Caco-2 (cell line): ENCODE data around the gene TTC27. TPM values are rescaled to one million over a fixed set of nuclear protein-coding genes. Genes with fewer than 3 reads are reported as not detected.

Source experiments
- BruUV-seq: library from RNA; stranded (reverse); fragments of 400-500 nt; replicated peaks from 2 replicates; lab custom pipeline; 2021; lab: Mats Ljungman, UMichigan
- CTCF ChIA-PET: fragments of 300-600 bp; sonication (Branson Sonifier 250); formaldehyde crosslinking; loops from one replicate; lab custom pipeline; 2022; ENCODE audit warnings: antibody characterized with exemption; lab: Charles Lee
- POLR2A ChIA-PET: fragments of 300-600 bp; sonication (Branson Sonifier 250); formaldehyde crosslinking; loops from one replicate; lab custom pipeline; 2022; ENCODE audit warnings: antibody characterized with exemption; lab: Charles Lee
- DNase-seq, 2 experiments: peaks; one replicate each; pipeline versions ENCODE4 v3.0.0 to v3.0.0-alpha.2; 2020 to 2022
- H3K27me3 ChIP-seq: replicated peaks from 2 replicates; pipeline ENCODE4 v1.6.0; 2011; ENCODE audit warnings: low read length; ENCODE audit not compliant: control insufficient read depth, insufficient read depth
- H3K36me3 ChIP-seq: 2 replicates; pipeline ENCODE4 v1.5.1; 2011; ENCODE audit warnings: low read length; ENCODE audit not compliant: control insufficient read depth, insufficient read depth
- H3K4me1 ChIP-seq: fragments of 250-450 bp; sonication (Bioruptor Pico); 2 replicates; pipeline ENCODE4 v1.5.1; 2020; ENCODE audit warnings: mild to moderate bottlenecking
- H3K4me3 ChIP-seq: 2 replicates; pipeline ENCODE4 v1.5.1; 2011; ENCODE audit warnings: low read depth, mild to moderate bottlenecking, control low read depth, low read length
- H3K9me3 ChIP-seq: fragments of 250-450 bp; sonication (Bioruptor Pico); 2 replicates; pipeline ENCODE4 v1.5.1; 2020; ENCODE audit warnings: mild to moderate bottlenecking, moderate library complexity
- H3K27ac Mint-ChIP-seq: one replicate; pipeline ENCODE4 v1.8.0; 2022; ENCODE audit warnings: mixed read lengths; ENCODE audit not compliant: unreplicated experiment
- H3K27me3 Mint-ChIP-seq: one replicate; pipeline ENCODE4 v1.8.0; 2022; ENCODE audit warnings: mixed read lengths; ENCODE audit not compliant: insufficient read depth, unreplicated experiment
- H3K36me3 Mint-ChIP-seq: one replicate; pipeline ENCODE4 v1.8.0; 2022; ENCODE audit warnings: mild to moderate bottlenecking, mixed read lengths; ENCODE audit not compliant: insufficient read depth, unreplicated experiment
- H3K4me1 Mint-ChIP-seq: one replicate; pipeline ENCODE4 v1.8.0; 2022; ENCODE audit warnings: low read depth, mixed read lengths; ENCODE audit not compliant: unreplicated experiment
- H3K4me3 Mint-ChIP-seq: one replicate; pipeline ENCODE4 v1.8.0; 2022; ENCODE audit warnings: mild to moderate bottlenecking, moderate library complexity, mixed read lengths; ENCODE audit not compliant: unreplicated experiment
- H3K9me3 Mint-ChIP-seq: one replicate; pipeline ENCODE4 v1.8.0; 2022; ENCODE audit warnings: mixed read lengths; ENCODE audit not compliant: unreplicated experiment
- intact Hi-C: fragments of 100-400 bp; cut with micrococcal nuclease; formaldehyde crosslinking; loops from one replicate; pipeline ENCODE4 v1.10.0; 2022; ENCODE audit not compliant: unreplicated experiment
- total RNA-seq: library from RNA; stranded (reverse); gene quantifications from 2 replicates; pipeline ENCODE4 v1.2.3, GENCODE V29; 2022
- TF ChIP-seq, protein P1 (sequence below), 2 experiments: fragments of 200-600 bp in 1 of 2; IDR thresholded peaks; 1 replicate in 1 of 2; 2 replicates in 1 of 2; pipeline versions ENCODE4 v1.5.1 to v1.8.0; 2011 to 2022; ENCODE audit warnings: antibody characterized with exemption in 1 of 2, control low read depth in 1 of 2, inconsistent platforms in 1 of 2, low read depth in 1 of 2, low read length in 1 of 2, mild to moderate bottlenecking in 1 of 2, moderate library complexity in 1 of 2; ENCODE audit not compliant: insufficient read depth in 1 of 2, severe bottlenecking in 1 of 2, unreplicated experiment in 1 of 2

Gene TTC27
- total RNA-seq, 1 experiment from 2014 or later: 20.6 TPM

DNA sequence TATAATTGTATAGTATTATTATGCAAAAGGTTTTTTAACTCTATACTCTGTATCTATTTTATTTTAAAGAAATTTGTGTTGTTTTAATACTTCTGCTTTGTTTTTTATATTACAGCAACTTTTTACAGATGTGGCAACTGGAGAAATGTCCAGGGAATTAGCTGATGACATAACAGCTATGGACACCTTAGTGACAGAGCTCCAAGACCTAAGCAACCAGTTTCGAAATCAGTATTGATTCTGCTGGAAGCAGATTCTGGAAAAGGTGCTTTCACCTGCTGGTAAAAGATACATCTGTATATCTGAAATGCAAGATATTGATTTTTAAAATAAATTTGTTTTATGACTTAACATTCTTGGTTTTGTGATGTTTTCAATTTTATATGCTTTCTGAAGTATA is 192.9 kb downstream of the TTC27 start:
- Histone ChIP-seq H3K27me3 (no peaks in the 10 kb centered on the region), H3K4me3 (no peak overlapping the region), H3K4me1 (no peaks in the 10 kb centered on the region), H3K9me3 (no peaks in the 10 kb centered on the region), H3K36me3 (no peaks in the 10 kb centered on the region)
- Mint-ChIP-seq H3K9me3 (no peaks in the 10 kb centered on the region), H3K36me3 (no peaks in the 10 kb centered on the region), H3K4me3 (no peak overlapping the region), H3K27me3 (no peaks in the 10 kb centered on the region), H3K27ac (no peak overlapping the region), H3K4me1 (no peaks in the 10 kb centered on the region)
- CTCF ChIA-PET: no interaction called here
- POLR2A ChIA-PET: no interaction called here
- no peak for DNase-seq
- TF ChIP-seq, protein P1, sequence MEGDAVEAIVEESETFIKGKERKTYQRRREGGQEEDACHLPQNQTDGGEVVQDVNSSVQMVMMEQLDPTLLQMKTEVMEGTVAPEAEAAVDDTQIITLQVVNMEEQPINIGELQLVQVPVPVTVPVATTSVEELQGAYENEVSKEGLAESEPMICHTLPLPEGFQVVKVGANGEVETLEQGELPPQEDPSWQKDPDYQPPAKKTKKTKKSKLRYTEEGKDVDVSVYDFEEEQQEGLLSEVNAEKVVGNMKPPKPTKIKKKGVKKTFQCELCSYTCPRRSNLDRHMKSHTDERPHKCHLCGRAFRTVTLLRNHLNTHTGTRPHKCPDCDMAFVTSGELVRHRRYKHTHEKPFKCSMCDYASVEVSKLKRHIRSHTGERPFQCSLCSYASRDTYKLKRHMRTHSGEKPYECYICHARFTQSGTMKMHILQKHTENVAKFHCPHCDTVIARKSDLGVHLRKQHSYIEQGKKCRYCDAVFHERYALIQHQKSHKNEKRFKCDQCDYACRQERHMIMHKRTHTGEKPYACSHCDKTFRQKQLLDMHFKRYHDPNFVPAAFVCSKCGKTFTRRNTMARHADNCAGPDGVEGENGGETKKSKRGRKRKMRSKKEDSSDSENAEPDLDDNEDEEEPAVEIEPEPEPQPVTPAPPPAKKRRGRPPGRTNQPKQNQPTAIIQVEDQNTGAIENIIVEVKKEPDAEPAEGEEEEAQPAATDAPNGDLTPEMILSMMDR (IDR thresholded peaks at IDR 0.05; ENCODE audit: insufficient read depth in 1 of 2, low read depth in 1 of 2, low read length in 1 of 2, severe bottlenecking in 1 of 2, unreplicated experiment in 1 of 2): no peak
- BruUV-seq: no TSS peak
- intact Hi-C loops: no loop called here

DNA sequence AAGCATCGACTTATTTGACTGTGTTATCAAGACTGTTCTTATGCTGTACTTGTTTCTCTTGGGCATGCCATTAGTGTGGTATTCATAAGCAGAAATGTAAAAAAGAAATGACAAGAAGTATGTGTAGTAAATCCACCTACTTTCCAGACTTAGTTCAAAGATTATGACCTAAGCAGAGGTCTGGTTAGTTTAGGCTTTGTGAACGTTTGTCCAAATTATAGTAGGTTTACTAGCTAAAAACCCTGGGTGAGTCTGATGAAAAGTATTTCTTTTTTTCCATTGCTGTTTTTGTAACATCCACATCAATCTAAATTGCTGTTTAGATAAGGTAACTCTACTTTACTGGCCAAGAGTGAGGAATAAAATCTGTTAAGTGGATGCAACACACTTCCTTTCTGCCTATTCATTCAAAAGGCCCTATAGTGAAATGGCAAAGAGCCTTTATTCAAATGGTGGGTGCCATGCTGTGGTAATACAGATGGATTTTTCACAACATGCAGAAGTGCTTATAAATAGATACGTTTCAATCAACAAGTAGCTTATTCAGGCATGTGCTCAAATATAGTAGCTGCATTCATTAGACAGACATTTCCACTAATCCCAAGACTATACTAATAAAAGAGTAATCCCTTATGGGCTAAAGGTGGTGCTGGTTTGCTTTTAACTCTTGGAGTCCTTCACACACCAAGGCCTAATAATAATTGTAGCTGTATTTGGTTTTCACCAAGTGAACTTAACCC is 196.4 kb downstream of the TTC27 start:
- Histone ChIP-seq H3K4me1 (no peaks in the 10 kb centered on the region), H3K4me3 (no peak overlapping the region), H3K36me3 (no peaks in the 10 kb centered on the region), H3K27me3 (no peaks in the 10 kb centered on the region), H3K9me3 (peaks cover 11% of the 10 kb centered on the region)
- Mint-ChIP-seq H3K36me3 (peaks cover 10% of the 10 kb centered on the region), H3K9me3 (peaks cover 14% of the 10 kb centered on the region), H3K4me3 (no peak overlapping the region), H3K27ac (no peak overlapping the region), H3K4me1 (no peaks in the 10 kb centered on the region), H3K27me3 (no peaks in the 10 kb centered on the region)
- TF ChIP-seq, protein P1 (IDR thresholded peaks at IDR 0.05; ENCODE audit: insufficient read depth in 1 of 2, low read depth in 1 of 2, low read length in 1 of 2, severe bottlenecking in 1 of 2, unreplicated experiment in 1 of 2): no peak
- no peak for DNase-seq
- intact Hi-C loops: no loop called here
- BruUV-seq: no TSS peak
- POLR2A ChIA-PET: no interaction called here
- CTCF ChIA-PET: no interaction called here

DNA sequence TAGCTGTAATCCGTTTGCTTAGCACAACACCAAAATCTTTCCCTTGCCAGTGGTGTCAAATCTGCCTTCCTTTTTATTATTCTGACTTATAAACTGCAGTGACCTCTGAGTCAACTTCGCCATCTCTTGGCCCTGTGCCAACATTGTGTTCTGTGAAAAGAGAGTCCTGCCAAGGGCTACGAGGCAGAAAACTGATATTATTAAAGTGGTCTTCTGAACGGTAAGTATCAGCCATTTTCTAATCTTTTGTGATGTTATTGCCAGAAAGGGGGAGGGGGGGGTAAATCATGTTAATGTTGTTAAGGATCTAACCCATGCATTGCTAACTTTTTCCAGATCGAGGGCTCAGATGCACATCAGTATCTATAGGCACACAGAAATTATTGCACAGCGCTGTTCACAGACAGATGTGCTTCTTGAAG is 197.5 kb downstream of the TTC27 start:
- BruUV-seq: no TSS peak
- H3K4me3 ChIP-seq: no peak overlapping the region
- DNase-seq: no peak
- POLR2A ChIA-PET: no interaction called here
- intact Hi-C loops: no loop called here
- Mint-ChIP-seq H3K27me3 (no peaks in the 10 kb centered on the region), H3K9me3 (peaks cover 25% of the 10 kb centered on the region), H3K4me3 (no peak overlapping the region), H3K4me1 (no peaks in the 10 kb centered on the region), H3K36me3 (peaks cover 15% of the 10 kb centered on the region), H3K27ac (no peak overlapping the region)
- CTCF ChIA-PET: no interaction called here
- peaks cover 16% of the 10 kb centered on the region for H3K9me3 ChIP-seq
- no peaks in the 10 kb centered on the region for H3K36me3 ChIP-seq
- H3K4me1 ChIP-seq: no peaks in the 10 kb centered on the region
- TF ChIP-seq, protein P1 (IDR thresholded peaks at IDR 0.05; ENCODE audit: insufficient read depth in 1 of 2, low read depth in 1 of 2, low read length in 1 of 2, severe bottlenecking in 1 of 2, unreplicated experiment in 1 of 2): no peak
- H3K27me3 ChIP-seq: no peaks in the 10 kb centered on the region
